Raji (cell line): ENCODE data around the gene PRC1.
A peak's percentile ranks its signal among the peaks of the same experiment; 100 is the strongest.

Experiments used
- POLR2A ChIP-seq: IDR thresholded peaks from 2 replicates; pipeline ENCODE4 v1.6.1; 2011; ENCODE audit warnings: low read depth, low read length, control low read depth; ENCODE audit not compliant: insufficient read depth

PRC1 gene

GRCh38 chr15:90968434-90968833 lies 25.9 kb downstream of the PRC1 start:
- no peak for TF ChIP-seq POLR2A

- no peak for TF ChIP-seq POLR2A
These were observed 27.1 kb downstream of the PRC1 start for GRCh38 chr15:90967206-90967605.

GRCh38 chr15:90966262-90966661 lies 28.1 kb downstream of the PRC1 start:
- no peak for TF ChIP-seq POLR2A

DNA sequence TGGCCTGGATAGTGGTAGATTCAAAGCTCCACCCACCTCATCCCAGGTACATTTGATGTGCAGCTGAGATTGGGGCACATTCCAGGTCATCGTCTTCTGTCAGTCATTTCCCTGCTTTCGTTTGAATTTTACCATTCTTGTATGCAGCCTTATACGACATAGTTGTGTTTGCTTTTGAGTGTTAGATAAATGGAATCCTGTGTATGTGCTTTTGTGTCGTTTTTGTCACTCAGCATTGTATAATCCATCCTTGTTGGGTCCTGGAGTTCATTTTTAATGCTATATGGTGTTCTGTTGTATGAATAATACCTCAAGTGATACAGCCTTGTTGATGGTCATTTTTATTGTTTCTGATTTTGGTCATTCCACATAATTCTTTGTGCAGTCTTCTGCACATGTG lies 32.3 kb downstream of the PRC1 start:
- TF ChIP-seq POLR2A, result no peak

DNA sequence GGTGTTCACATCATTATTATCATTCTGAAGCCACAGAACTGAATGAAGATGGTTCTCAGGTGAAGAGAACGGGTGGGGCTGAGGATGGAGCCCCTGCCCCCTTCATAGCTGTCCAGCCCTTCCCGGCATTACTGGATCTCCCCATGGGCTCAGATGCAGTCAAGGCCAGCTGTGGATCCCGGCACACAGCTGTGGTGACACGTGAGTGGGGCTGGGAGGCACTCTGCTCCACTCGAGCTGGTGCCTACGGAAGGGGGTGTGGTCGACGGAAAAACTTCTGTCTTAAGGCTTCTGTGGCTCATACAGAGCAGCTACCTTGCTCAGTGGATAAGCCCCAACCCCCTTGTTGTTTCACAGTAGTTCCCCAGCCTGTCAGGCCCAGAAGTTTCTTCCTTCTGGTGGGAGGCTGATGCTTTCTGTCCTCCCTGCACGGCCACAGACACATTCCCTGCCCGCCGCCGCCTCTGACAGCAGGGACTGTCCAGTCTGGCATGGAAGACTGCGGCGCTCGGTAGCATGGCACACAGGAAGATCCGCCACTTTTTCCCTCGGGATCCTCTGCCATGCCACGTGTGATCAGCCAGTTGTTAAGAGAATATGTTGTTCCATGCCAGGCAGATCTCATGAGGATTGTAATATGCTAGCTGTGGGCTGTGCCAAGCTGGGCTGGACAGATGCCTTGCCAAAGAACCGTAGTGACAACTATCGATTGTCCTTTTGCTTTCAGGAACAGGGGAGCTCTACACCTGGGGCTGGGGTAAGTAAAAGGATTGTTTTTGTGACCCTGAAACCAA lies 33.8 kb downstream of the PRC1 start:
- no peak for TF ChIP-seq POLR2A

DNA sequence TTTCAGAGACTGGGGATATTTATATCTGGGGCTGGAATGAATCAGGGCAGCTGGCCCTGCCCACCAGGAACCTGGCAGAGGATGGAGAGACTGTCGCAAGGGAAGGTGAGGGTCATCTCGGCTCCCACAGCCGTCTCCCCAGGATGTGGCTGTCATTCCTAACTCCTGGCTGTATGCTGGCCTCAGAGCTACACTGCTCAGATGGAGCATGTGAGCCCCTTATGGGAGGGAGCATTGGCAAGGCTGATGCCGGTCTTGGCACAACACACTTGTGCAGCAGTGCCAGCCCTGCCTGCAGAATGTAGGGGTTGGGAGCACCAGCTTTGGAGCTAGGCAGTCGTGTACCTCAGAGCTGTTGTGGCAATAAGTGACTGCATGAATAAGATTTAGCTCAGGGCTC lies 34.4 kb downstream of the PRC1 start:
- no peak for TF ChIP-seq POLR2A

DNA sequence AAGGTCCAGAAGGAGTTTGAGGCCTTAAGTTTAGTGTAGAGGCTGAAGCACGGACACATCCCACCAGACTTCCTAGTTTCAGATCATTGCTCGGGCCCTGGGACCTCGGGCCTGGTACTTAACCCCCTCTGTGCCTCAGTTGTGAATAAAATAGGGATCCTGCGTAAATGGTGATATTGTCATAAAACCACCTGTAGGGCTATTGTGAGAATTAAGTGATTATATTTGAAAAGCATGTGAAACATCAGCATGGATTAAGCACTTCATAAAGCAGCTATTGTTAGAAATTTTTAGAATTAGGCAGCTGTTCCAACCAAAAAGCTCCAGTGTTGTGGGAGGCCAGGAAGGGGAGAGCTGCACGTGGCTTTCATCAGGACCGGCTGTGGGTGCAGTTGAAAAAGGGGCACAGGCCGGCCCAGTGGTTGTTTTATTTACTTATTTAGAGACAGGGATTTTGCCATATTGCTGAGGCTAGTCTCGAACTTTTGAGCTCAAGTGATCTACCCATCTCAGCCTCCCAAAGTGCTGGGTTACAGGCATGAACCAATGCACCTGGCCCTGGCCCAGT lies 35.2 kb downstream of the PRC1 start:
- no peak for TF ChIP-seq POLR2A

DNA sequence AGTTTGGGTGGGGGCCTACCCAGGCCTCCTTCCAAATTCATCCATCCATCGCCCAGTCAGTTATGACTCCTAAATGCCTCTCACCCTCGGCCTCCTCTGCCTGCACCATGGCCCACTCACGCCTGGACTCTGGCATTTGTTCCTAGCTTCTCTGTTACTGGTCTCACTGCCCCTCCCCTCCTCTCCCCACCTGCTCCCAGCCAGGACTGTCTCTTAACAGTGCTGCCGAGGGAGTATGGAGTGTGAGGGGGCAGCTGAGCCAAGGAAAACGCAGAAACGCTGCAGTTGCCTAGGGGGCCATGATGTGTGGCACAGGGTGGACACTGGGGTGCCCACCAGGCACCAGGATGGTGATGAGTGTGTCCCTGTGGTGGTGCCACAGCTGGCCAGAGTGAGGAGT lies 36.5 kb downstream of the PRC1 start:
- TF ChIP-seq POLR2A, result no peak

DNA sequence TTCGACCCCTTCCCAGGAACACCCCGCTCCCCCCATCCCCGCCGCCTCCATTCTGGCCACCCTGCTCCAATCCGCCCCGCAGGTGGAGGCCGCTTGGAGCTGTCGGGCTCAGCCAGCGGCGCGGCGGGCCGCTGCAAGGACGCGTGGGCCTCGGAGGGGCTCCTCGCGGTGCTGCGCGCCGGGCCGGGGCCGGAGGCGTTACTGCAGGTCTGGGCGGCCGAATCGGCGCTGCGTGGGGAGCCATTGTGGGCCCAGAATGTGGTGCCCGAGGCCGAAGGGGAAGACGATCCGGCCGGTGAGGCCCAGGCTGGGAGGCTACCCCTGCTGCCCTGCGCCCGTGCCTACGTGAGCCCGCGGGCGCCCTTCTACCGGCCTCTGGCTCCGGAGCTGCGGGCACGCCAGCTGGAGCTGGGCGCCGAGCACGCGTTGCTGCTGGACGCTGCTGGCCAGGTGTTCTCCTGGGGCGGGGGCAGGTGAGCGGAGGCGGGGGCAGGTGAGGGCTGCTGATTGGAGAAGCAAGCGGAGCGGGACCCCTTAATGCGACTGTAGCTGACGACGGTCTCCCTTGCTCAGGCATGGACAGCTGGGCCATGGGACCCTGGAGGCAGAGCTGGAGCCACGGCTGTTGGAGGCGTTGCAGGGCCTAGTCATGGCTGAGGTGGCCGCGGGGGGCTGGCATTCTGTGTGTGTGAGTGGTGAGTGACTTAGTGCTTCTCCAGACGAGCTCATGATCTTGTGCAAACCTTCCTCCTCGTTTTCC lies 37.1 kb downstream of the PRC1 start:
- no peak for TF ChIP-seq POLR2A

DNA sequence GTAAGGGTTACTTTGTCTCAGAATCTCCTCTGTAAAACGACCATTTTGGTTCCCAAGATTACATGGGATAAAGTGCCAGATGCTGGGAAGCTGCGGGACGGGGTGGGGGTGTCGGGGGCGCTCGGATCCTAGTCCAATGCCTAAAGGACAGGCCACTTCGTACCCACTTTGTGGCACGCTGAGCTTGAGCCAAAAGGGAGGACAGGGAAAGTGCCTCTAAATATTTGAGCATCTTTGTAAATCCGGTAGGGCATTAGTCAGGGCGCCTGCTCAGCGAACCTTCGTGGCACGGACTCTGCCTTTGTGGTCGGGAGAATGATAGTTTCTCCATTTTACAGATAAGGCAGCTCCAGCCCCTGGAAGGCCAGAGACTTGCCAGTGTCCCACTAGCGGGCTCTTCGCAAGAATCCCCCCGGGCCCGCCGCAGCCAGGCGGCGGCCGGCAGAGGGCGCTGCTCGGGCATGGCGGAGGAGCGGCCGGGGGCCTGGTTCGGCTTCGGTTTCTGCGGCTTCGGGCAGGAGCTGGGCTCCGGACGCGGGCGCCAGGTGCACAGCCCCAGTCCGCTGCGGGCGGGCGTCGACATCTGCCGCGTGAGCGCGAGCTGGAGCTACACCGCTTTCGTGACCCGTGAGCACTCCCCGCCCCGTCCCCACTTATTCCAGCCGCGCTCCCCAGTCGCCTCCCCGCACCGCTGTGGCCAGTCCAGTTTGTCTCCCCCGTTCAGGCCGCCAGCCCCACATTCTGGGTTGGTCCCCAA lies 37.9 kb downstream of the PRC1 start:
- TF ChIP-seq POLR2A, result no peak

GRCh38 chr15:90955624-90956273 lies 38.6 kb downstream of the PRC1 start:
- TF ChIP-seq POLR2A, result no peak

GRCh38 chr15:90954712-90955623 lies 39.4 kb downstream of the PRC1 start, which contains the start of gene RCCD1:
Gene RCCD1, plus strand, starts transcription at chr15:90954884. Its CDS starts 1,851 bp downstream, at chr15:90956735.
- TF ChIP-seq POLR2A, result peak; percentile 82

DNA sequence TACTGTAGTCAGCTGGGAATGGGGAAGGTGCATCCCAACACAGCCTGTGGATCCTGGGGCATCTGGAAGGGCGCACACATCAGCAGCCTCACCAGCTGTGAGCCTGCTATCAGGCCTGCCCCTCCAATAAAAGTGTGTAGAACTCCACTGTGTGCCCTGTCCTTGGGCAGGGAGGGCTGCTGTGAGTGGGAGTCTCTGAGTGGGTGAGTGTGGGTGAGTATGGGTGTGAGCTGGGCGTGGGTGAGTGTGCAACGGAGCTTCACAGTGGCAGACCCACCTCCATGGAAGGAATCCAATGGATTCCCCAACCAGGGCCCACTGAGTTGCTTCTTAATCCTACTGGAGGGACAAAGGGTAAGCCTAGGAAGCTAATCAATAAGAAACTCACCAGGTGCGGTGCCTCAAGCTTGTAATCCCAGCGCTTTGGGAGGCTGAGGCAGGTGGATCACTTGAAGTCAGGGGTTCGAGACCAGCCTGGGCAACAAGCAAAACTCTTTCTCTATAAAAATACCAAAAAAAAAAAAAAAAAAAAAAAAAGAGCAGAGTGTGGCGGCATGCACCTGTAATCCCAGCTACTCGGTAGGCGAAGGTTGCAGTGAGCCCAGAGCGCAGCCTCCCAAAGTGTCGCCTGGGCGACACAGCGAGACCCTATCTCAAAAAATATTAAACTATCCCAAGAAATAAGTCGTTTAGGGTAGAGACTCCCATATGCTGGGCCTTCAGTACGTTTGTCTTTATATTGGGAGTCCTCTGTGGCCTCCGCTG lies 40.2 kb downstream of the PRC1 start:
- no peak for TF ChIP-seq POLR2A

DNA sequence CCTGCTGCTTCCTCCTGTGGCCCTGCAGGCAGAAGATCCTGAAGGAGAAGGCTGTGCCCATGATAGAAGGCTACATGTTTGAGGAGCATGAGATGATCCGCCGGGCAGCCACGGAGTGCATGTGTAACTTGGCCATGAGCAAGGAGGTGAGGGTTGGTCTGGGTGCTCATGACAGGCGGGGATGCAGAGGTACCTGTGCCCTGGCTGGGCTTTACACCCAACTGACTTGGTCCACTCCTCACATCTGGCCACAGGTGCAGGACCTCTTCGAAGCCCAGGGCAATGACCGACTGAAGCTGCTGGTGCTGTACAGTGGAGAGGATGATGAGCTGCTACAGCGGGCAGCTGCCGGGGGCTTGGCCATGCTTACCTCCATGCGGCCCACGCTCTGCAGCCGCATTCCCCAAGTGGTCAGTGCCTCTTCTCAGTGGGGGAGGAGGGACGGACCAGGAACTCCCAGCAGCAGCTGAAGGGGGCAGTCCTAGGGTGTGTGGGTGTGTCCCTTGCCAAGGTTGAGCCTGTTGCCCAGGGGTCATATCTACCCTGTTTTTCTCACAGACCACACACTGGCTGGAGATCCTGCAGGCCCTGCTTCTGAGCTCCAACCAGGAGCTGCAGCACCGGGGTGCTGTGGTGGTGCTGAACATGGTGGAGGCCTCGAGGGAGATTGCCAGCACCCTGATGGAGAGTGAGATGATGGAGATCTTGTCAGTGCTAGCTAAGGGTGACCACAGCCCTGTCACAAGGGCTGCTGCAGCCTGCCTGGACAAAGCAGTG lies 41.2 kb downstream of the PRC1 start:
- no peak for TF ChIP-seq POLR2A
